K562 (cell line): Measurements from ENCODE around the gene POMP. TPM values are rescaled to one million over a fixed set of nuclear protein-coding genes. Genes with fewer than 3 reads are reported as not detected.

ENCODE experiments used
- ATAC-seq: fragments of 200-7000 bp; cut with Tn5 transposase; 3 replicates; pipeline ENCODE4 v1.9.1; 2020; ENCODE audit warnings: moderate library complexity
- BruUV-seq: library from RNA; stranded (reverse); fragments of 400-500 nt; replicated peaks from 2 replicates; lab custom pipeline; 2021; lab: Mats Ljungman, UMichigan
- CTCF ChIA-PET: fragments of 300-600 bp; formaldehyde crosslinking; extraction: SDS; loops from one replicate; lab custom pipeline; 2021; ENCODE audit warnings: low intra/inter-chr PET ratio; lab: Yijun Ruan, JAX
- POLR2A ChIA-PET: fragments of 300-600, 350-650 bp; sonication (Branson Sonifier 250); formaldehyde crosslinking; extraction: SDS; loops from one replicate; lab custom pipeline; 2021; ENCODE audit warnings: antibody characterized with exemption, inconsistent platforms; lab: Yijun Ruan, JAX
- DNase-seq, 4 experiments: peaks; one replicate each; pipeline versions ENCODE4 v3.0.0 to v3.0.0-alpha.2; 2011 to 2018; ENCODE audit warnings: low spot score in 3 of 4, mixed read lengths in 3 of 4; ENCODE audit errors: extremely low read depth in 1 of 4
- FAIRE-seq: peaks from 2 replicates; lab custom pipeline; 2011; peaks lifted over from hg19 to GRCh38; lab: Jason Lieb, UNC
- H2AFZ ChIP-seq: 2 replicates; pipeline ENCODE4 v1.6.0; 2011; ENCODE audit warnings: low read depth, low read length, control low read depth, inconsistent platforms
- H3K27ac ChIP-seq: fragments of 200-600 bp; 3 replicates; pipeline ENCODE4 v1.8.0; 2011; ENCODE audit warnings: low read depth, mild to moderate bottlenecking, control low read depth, inconsistent platforms, low read length, moderate library complexity, mixed read lengths; ENCODE audit errors: extremely low read depth
- H3K27me3 ChIP-seq, 2 experiments: fragments of 300-600 bp in 1 of 2; 2 replicates in 1 of 2; 3 replicates in 1 of 2; pipeline versions ENCODE4 v1.6.0 to v1.8.0; 2011; ENCODE audit warnings: inconsistent platforms in 2 of 2, low read length in 2 of 2, mild to moderate bottlenecking in 1 of 2, mixed read lengths in 1 of 2, moderate library complexity in 1 of 2; ENCODE audit not compliant: control insufficient read depth in 2 of 2, insufficient read depth in 2 of 2
- H3K36me3 ChIP-seq: fragments of 300-600 bp; 3 replicates; pipeline ENCODE4 v1.8.0; 2011; ENCODE audit warnings: mild to moderate bottlenecking, low read length, inconsistent platforms; ENCODE audit not compliant: control insufficient read depth, insufficient read depth
- H3K4me1 ChIP-seq, 2 experiments: fragments of 200-600 bp in 1 of 2; replicated peaks in 1 of 2; 2 replicates in 1 of 2; 3 replicates in 1 of 2; pipeline versions ENCODE4 v1.5.1 to v1.8.0; 2011; ENCODE audit warnings: inconsistent platforms in 2 of 2, low read length in 2 of 2, mild to moderate bottlenecking in 1 of 2, mixed read lengths in 1 of 2, moderate library complexity in 1 of 2; ENCODE audit not compliant: control insufficient read depth in 2 of 2, insufficient read depth in 2 of 2
- H3K4me2 ChIP-seq: 2 replicates; pipeline ENCODE4 v1.6.1; 2011; ENCODE audit warnings: low read length, control low read depth, inconsistent platforms, mixed read lengths; ENCODE audit not compliant: insufficient read depth
- H3K4me3 ChIP-seq: fragments of 200-600 bp; sonication (generic), shearing (Covaris generic); 2 replicates; pipeline ENCODE4 v1.5.1; 2016; ENCODE audit warnings: control low read depth, inconsistent platforms
- H3K79me2 ChIP-seq: fragments of 200-600 bp; 3 replicates; pipeline ENCODE4 v1.8.0; 2011; ENCODE audit warnings: low read length, inconsistent platforms; ENCODE audit not compliant: control insufficient read depth, insufficient read depth
- H3K9ac ChIP-seq, 2 experiments: 2 replicates each; pipeline versions ENCODE4 v1.6.0 to v1.6.1; 2011; ENCODE audit warnings: low read depth in 2 of 2, low read length in 2 of 2, control low read depth in 1 of 2, inconsistent platforms in 1 of 2, mild to moderate bottlenecking in 1 of 2, mixed read lengths in 1 of 2; ENCODE audit not compliant: insufficient read depth in 1 of 2
- H3K9me1 ChIP-seq: one replicate; pipeline ENCODE4 v1.6.0; 2011; ENCODE audit warnings: inconsistent platforms, mild to moderate bottlenecking, low read length, moderate library complexity; ENCODE audit not compliant: control insufficient read depth, insufficient read depth
- H3K9me3 ChIP-seq: replicated peaks from 2 replicates; pipeline ENCODE4 v1.5.1; 2011; ENCODE audit warnings: low read depth, low read length, inconsistent platforms; ENCODE audit not compliant: control insufficient read depth, insufficient read depth
- H4K20me1 ChIP-seq: replicated peaks from 2 replicates; pipeline ENCODE4 v1.6.1; 2011; ENCODE audit warnings: low read length, inconsistent platforms, mixed read lengths; ENCODE audit not compliant: control insufficient read depth, insufficient read depth
- BRF1 ChIP-seq: IDR thresholded peaks from 3 replicates; pipeline ENCODE4 v1.6.1; 2011; ENCODE audit warnings: borderline replicate concordance, mild to moderate bottlenecking; ENCODE audit not compliant: insufficient read length; ENCODE audit errors: extremely low read depth
- CHD4 ChIP-seq: fragments of 200-600 bp; sonication (generic); IDR thresholded peaks from 3 replicates; pipeline ENCODE4 v1.6.1; 2012; ENCODE audit warnings: low read depth, mild to moderate bottlenecking, mixed read lengths, low read length, inconsistent platforms; ENCODE audit not compliant: insufficient read depth, insufficient replicate concordance, poor library complexity, severe bottlenecking
- CREB1 ChIP-seq, 2 experiments: sonication (generic) in 1 of 2; formaldehyde crosslinking in 1 of 2; IDR thresholded peaks; 2 replicates each; pipeline versions ENCODE4 v1.6.1 to v1.8.0; 2012 to 2022; ENCODE audit warnings: inconsistent platforms in 1 of 2, mild to moderate bottlenecking in 1 of 2, missing genetic modification reagents in 1 of 2, moderate library complexity in 1 of 2
- DPF2 ChIP-seq: fragments of 450-650 bp; IDR thresholded peaks from 2 replicates; pipeline ENCODE4 v1.6.1; 2016
- HBP1 ChIP-seq: fragments of 450-650 bp; formaldehyde crosslinking; IDR thresholded peaks from 2 replicates; pipeline ENCODE4 v1.4.0; 2022; ENCODE audit warnings: missing genetic modification characterization
- HDAC6 ChIP-seq: IDR thresholded peaks from 2 replicates; pipeline ENCODE4 v1.6.1; 2012; ENCODE audit warnings: low read depth, mild to moderate bottlenecking, control low read depth, inconsistent platforms, low read length, moderate library complexity
- LARP7 ChIP-seq: fragments of 450-650 bp; IDR thresholded peaks from 2 replicates; pipeline ENCODE4 v1.6.1; 2016
- ZNF316 ChIP-seq: fragments of 450-650 bp; IDR thresholded peaks from 2 replicates; pipeline ENCODE4 v1.6.1; 2016
- ZNF324 ChIP-seq: fragments of 250-450 bp; sonication (Bioruptor Pico); IDR thresholded peaks from 2 replicates; pipeline ENCODE4 v1.4.0; 2020; ENCODE audit warnings: mild to moderate bottlenecking
- WGBS: fragments of 100-300 bp; shearing (Covaris generic); methylation state at CpG from one replicate; pipeline ENCODE4 v1.1.6; 2016; ENCODE audit warnings: low coverage, mixed read lengths; ENCODE audit not compliant: insufficient coverage; ENCODE audit errors: missing lambda C conversion rate; 5-methylcytosine and 5-hydroxymethylcytosine counted together
- in situ Hi-C: fragments of 300-500 bp; cut with MboI; formaldehyde crosslinking; loops from 4 replicates; pipeline ENCODE4 v1.15.0; 2018; ENCODE audit warnings: inconsistent platforms, mixed read lengths
- intact Hi-C: fragments of 100-400 bp; cut with micrococcal nuclease; formaldehyde crosslinking; loops from 2 replicates; pipeline ENCODE4 v1.14.2; 2022
- polyA plus RNA-seq, 8 experiments: library from polyadenylated mRNA; depleted of rRNA in 4 of 8; stranded (reverse) in 5 of 8; unstranded in 3 of 8; fragments of >200 nt; fragmentation: Nextera tagmentation in 2 of 8; fragmentation: Illumina TruSeq in 1 of 8; extraction: Ambion mirVana in 2 of 8; extraction: Trizol in 1 of 8; gene quantifications; 2 replicates each; pipeline versions ENCODE4 v1.2.1 to v1.2.3, GENCODE V29; 2011 to 2014; ENCODE audit warnings: inconsistent platforms in 1 of 8, missing spikeins in 1 of 8
- total RNA-seq, 7 experiments: library from RNA; depleted of rRNA in 6 of 7; stranded (reverse); fragments of >200 nt in 6 of 7; fragmentation: Illumina TruSeq in 2 of 7; extraction: Trizol in 2 of 7; gene quantifications; 2 replicates each; pipeline versions ENCODE4 v1.2.1 to v1.2.3, GENCODE V29; 2011 to 2021; ENCODE audit warnings: low replicate concordance in 1 of 7
- TF ChIP-seq, protein P1 (sequence below): fragments of 250-450 bp; sonication (Bioruptor Pico); IDR thresholded peaks from 2 replicates; pipeline ENCODE4 v1.8.0; 2022; ENCODE audit warnings: moderate library complexity, mild to moderate bottlenecking, inconsistent platforms

POMP gene
- total and polyA plus RNA-seq, 9 of the 15 experiments (the other 6 are each of a cell fraction or from before 2014, with no cell fraction given), result 69.2 to 647 (median 118) TPM

GRCh38 chr13:28609381-28609780 is 49.5 kb upstream of the POMP start (continued):
- TF ChIP-seq HDAC6, result no peak
- no peak for TF ChIP-seq LARP7
- no peak for TF ChIP-seq CREB1 (IDR thresholded peaks at IDR 0.05)
- no peak for TF ChIP-seq CREB1 (CRISPR knock-in tag; IDR thresholded peaks at IDR 0.05)
- no peak for TF ChIP-seq CHD4
- no peak for TF ChIP-seq ZNF324 (CRISPR knock-in tag)
- no peak for TF ChIP-seq DPF2
- TF ChIP-seq BRF1, result no peak
- no peak for TF ChIP-seq HBP1 (CRISPR knock-in tag)

- no peak for DNase-seq
- no peak overlapping the region for H3K4me3 ChIP-seq
- 17% methylated on average over 1 of the region's 1 CpG for WGBS
- H3K4me1 ChIP-seq, result peaks cover 0 to 24% of the 10 kb centered on the region in 2 experiments; a peak in 2 of 5 replicates
- H3K36me3 ChIP-seq, result no peaks in the 10 kb centered on the region
- no peaks in the 10 kb centered on the region for H3K9me3 ChIP-seq
- no peaks in the 10 kb centered on the region for H4K20me1 ChIP-seq
- no peak overlapping the region for H3K4me2 ChIP-seq
- H3K27me3 ChIP-seq, result no peaks in the 10 kb centered on the region
- no peak overlapping the region for H2AFZ ChIP-seq
- no peak overlapping the region for H3K9ac ChIP-seq
- no peak overlapping the region for H3K27ac ChIP-seq
- BruUV-seq, result no TSS peak
- in situ Hi-C loops (no loop called here), intact Hi-C loops (no loop called here)
- POLR2A ChIA-PET, result no interaction called here
- CTCF ChIA-PET, result no interaction called here
- no peaks in the 10 kb centered on the region for H3K79me2 ChIP-seq
- FAIRE-seq, result no peak
- no peaks in the 10 kb centered on the region for H3K9me1 ChIP-seq
- no peak for ATAC-seq
- TF ChIP-seq ZNF316, result 0 out of 2 replicates have a peak, but pooled peaks have one; percentile 13
- TF ChIP-seq, protein P1, sequence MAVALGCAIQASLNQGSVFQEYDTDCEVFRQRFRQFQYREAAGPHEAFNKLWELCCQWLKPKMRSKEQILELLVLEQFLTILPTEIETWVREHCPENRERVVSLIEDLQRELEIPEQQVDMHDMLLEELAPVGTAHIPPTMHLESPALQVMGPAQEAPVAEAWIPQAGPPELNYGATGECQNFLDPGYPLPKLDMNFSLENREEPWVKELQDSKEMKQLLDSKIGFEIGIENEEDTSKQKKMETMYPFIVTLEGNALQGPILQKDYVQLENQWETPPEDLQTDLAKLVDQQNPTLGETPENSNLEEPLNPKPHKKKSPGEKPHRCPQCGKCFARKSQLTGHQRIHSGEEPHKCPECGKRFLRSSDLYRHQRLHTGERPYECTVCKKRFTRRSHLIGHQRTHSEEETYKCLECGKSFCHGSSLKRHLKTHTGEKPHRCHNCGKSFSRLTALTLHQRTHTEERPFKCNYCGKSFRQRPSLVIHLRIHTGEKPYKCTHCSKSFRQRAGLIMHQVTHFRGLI (CRISPR knock-in tag), result no peak
Measured at GRCh38 chr13:28609926-28610325, 49.0 kb upstream of the POMP start.
